ENCODE data around the gene SELENOM.

DNA sequence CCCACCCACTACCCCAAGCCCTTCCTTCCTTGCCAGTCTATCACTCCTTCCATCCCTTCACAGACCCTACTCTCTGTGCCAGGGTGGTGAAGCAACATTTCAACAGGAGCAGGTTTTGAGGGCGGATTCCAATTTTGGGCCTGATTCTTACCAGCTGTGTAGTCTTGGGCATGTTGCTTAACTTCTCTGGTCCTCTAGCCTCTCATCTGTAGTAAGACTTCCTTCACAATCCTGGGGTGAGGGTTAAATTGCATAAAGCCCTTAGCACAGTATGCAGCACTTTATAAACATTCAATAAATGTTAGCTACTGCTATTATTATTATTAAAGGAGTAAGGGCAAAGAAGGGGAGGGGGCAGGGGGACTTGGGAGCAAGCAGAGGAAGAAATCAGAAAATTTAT is 47.6 kb upstream of the SELENOM start:
- no peak for TF ChIP-seq CTCF (IDR thresholded peaks at IDR 0.05; ENCODE audit: low read length)
- TF ChIP-seq EZH2 (optimal IDR thresholded peaks at IDR 0.05; ENCODE audit: low read depth, low read length): no peak
- TF ChIP-seq EZH2phosphoT487 (IDR thresholded peaks at IDR 0.05; ENCODE audit: low read length): no peak
